Astrocyte of the spinal cord (primary cell): ENCODE data around the gene RIC3.

ENCODE experiments used
- DNase-seq: peaks from one replicate; pipeline ENCODE4 v3.0.0; 2011; ENCODE audit warnings: low read depth, low spot score
- H3K4me3 ChIP-seq: 2 replicates; pipeline ENCODE4 v1.5.1; 2011; ENCODE audit warnings: low read depth, mild to moderate bottlenecking, low read length, moderate library complexity
- CTCF ChIP-seq: IDR thresholded peaks from 2 replicates; pipeline ENCODE4 v1.5.1; 2012; ENCODE audit warnings: low read depth, mild to moderate bottlenecking, low read length, inconsistent platforms
- in situ Hi-C: cut with HindIII; loops from 2 replicates; pipeline ENCODE4 v1.10.0; 2017; ENCODE audit warnings: low sequenced_read_pairs

The RIC3 gene

GRCh38 chr11:8102296-8102915 is 66.4 kb downstream of the RIC3 start:
- no peak overlapping the region for H3K4me3 ChIP-seq
- in situ Hi-C loops: no loop called here
- no peak for TF ChIP-seq CTCF
- DNase-seq: no peak

- in situ Hi-C loops: no loop called here
- DNase-seq: no peak
- no peak for TF ChIP-seq CTCF
- no peak overlapping the region for H3K4me3 ChIP-seq
Measured at GRCh38 chr11:8101421-8101820, 67.4 kb downstream of the RIC3 start.

- TF ChIP-seq CTCF: no peak
- in situ Hi-C loops: no loop called here
- H3K4me3 ChIP-seq: no peak overlapping the region
- DNase-seq: no peak
Measured at GRCh38 chr11:8100605-8101004, 68.2 kb downstream of the RIC3 start.

- no peak overlapping the region for H3K4me3 ChIP-seq
- no peak for DNase-seq
- in situ Hi-C loops: no loop called here
- no peak for TF ChIP-seq CTCF
Measured at GRCh38 chr11:8100158-8100557, 68.7 kb downstream of the RIC3 start.

- peak; percentile 88 for DNase-seq
- no peak overlapping the region for H3K4me3 ChIP-seq
- TF ChIP-seq CTCF: peak; percentile 87
- in situ Hi-C loops: no loop called here
Measured at GRCh38 chr11:8099291-8099899, 69.4 kb downstream of the RIC3 start.

GRCh38 chr11:8098879-8099278 is 69.9 kb downstream of the RIC3 start:
- TF ChIP-seq CTCF: no peak
- in situ Hi-C loops: no loop called here
- no peak for DNase-seq
- H3K4me3 ChIP-seq: no peak overlapping the region
